ENCODE results near the gene MDH2.

Gene MDH2

GRCh38 chr7:76076995-76077394 is 29.1 kb downstream of the MDH2 start:
- TF ChIP-seq GATA2 (IDR thresholded peaks at IDR 0.05; ENCODE audit: low read depth, low read length) (no peak), GATA3 (IDR thresholded peaks at IDR 0.05; ENCODE audit: low read depth, low read length) (no peak)

- no peak for TF ChIP-seq GATA2 (IDR thresholded peaks at IDR 0.05; ENCODE audit: low read depth, low read length)
- TF ChIP-seq GATA3 (IDR thresholded peaks at IDR 0.05; ENCODE audit: low read depth, low read length), result no peak
Observed at GRCh38 chr7:76077435-76077834, 29.5 kb downstream of the MDH2 start.

- no peak for TF ChIP-seq GATA2 (IDR thresholded peaks at IDR 0.05; ENCODE audit: low read depth, low read length)
- TF ChIP-seq GATA3 (IDR thresholded peaks at IDR 0.05; ENCODE audit: low read depth, low read length), result no peak
Observed at GRCh38 chr7:76080204-76080603, 32.3 kb downstream of the MDH2 start.

GRCh38 chr7:76086070-76086469 is 38.2 kb downstream of the MDH2 start:
- TF ChIP-seq GATA2 (IDR thresholded peaks at IDR 0.05; ENCODE audit: low read depth, low read length) (no peak), GATA3 (IDR thresholded peaks at IDR 0.05; ENCODE audit: low read depth, low read length) (no peak)

GRCh38 chr7:76089865-76090475 is 42.1 kb downstream of the MDH2 start:
- TF ChIP-seq GATA2 (IDR thresholded peaks at IDR 0.05; ENCODE audit: low read depth, low read length), result no peak
- no peak for TF ChIP-seq GATA3 (IDR thresholded peaks at IDR 0.05; ENCODE audit: low read depth, low read length)

GRCh38 chr7:76091506-76091905 is 43.6 kb downstream of the MDH2 start:
- TF ChIP-seq GATA2 (IDR thresholded peaks at IDR 0.05; ENCODE audit: low read depth, low read length) (no peak), GATA3 (IDR thresholded peaks at IDR 0.05; ENCODE audit: low read depth, low read length) (no peak)

GRCh38 chr7:76095908-76096307 is 48.0 kb downstream of the MDH2 start:
- TF ChIP-seq GATA2 (IDR thresholded peaks at IDR 0.05; ENCODE audit: low read depth, low read length), result no peak

- TF ChIP-seq GATA3 (IDR thresholded peaks at IDR 0.05; ENCODE audit: low read depth, low read length), result no peak
- no peak for TF ChIP-seq GATA2 (IDR thresholded peaks at IDR 0.05; ENCODE audit: low read depth, low read length)
Observed at GRCh38 chr7:76106893-76107292, 59.0 kb downstream of the MDH2 start.

GRCh38 chr7:76108540-76109233 is 60.8 kb downstream of the MDH2 start:
- TF ChIP-seq GATA3 (IDR thresholded peaks at IDR 0.05; ENCODE audit: low read depth, low read length) (no peak), GATA2 (IDR thresholded peaks at IDR 0.05; ENCODE audit: low read depth, low read length) (no peak)
